K562 (cell line): ENCODE data around the gene UNKL. TPM values are rescaled to one million over a fixed set of nuclear protein-coding genes. Genes with fewer than 3 reads are reported as not detected.

Source experiments
- FIP1L1 ChIP-seq: fragments of 200-400 bp; formaldehyde crosslinking; IDR thresholded peaks from 2 replicates; pipeline ENCODE4 v1.6.1; 2018; ENCODE audit warnings: mild to moderate bottlenecking, low read depth, low read length; ENCODE audit not compliant: poor library complexity, severe bottlenecking
- POLR2G ChIP-seq: fragments of 200-400 bp; formaldehyde crosslinking; IDR thresholded peaks from 2 replicates; pipeline ENCODE4 v1.6.1; 2017; ENCODE audit warnings: low read depth, mild to moderate bottlenecking, antibody characterized with exemption, low read length, moderate library complexity
- RBM14 ChIP-seq: fragments of 200-400 bp; formaldehyde crosslinking; IDR thresholded peaks from 2 replicates; pipeline ENCODE4 v1.6.1; 2018; ENCODE audit warnings: low read depth, mild to moderate bottlenecking, low read length, moderate library complexity, borderline replicate concordance; ENCODE audit not compliant: insufficient read depth
- polyA plus RNA-seq, 8 experiments: library from polyadenylated mRNA; depleted of rRNA in 4 of 8; stranded (reverse) in 5 of 8; unstranded in 3 of 8; fragments of >200 nt; fragmentation: Nextera tagmentation in 2 of 8; fragmentation: Illumina TruSeq in 1 of 8; extraction: Ambion mirVana in 2 of 8; extraction: Trizol in 1 of 8; gene quantifications; 2 replicates each; pipeline versions ENCODE4 v1.2.1 to v1.2.3, GENCODE V29; 2011 to 2014; ENCODE audit warnings: inconsistent platforms in 1 of 8, missing spikeins in 1 of 8
- total RNA-seq, 7 experiments: library from RNA; depleted of rRNA in 6 of 7; stranded (reverse); fragments of >200 nt in 6 of 7; fragmentation: Illumina TruSeq in 2 of 7; extraction: Trizol in 2 of 7; gene quantifications; 2 replicates each; pipeline versions ENCODE4 v1.2.1 to v1.2.3, GENCODE V29; 2011 to 2021; ENCODE audit warnings: low replicate concordance in 1 of 7
- TF ChIP-seq, protein P1 (sequence below), 2 experiments: fragments of 450-650 bp in 1 of 2; sonication (generic) in 1 of 2; formaldehyde crosslinking in 1 of 2; IDR thresholded peaks; 2 replicates each; pipeline versions ENCODE4 v1.7.1 to v1.9.0; 2016 to 2022; ENCODE audit warnings: inconsistent platforms in 1 of 2, mild to moderate bottlenecking in 1 of 2, missing genetic modification reagents in 1 of 2

Gene UNKL
- total and polyA plus RNA-seq, 9 of the 15 experiments (the other 6 are each of a cell fraction or from before 2014, with no cell fraction given): 0.37 to 30.2 (median 5.1) TPM

DNA sequence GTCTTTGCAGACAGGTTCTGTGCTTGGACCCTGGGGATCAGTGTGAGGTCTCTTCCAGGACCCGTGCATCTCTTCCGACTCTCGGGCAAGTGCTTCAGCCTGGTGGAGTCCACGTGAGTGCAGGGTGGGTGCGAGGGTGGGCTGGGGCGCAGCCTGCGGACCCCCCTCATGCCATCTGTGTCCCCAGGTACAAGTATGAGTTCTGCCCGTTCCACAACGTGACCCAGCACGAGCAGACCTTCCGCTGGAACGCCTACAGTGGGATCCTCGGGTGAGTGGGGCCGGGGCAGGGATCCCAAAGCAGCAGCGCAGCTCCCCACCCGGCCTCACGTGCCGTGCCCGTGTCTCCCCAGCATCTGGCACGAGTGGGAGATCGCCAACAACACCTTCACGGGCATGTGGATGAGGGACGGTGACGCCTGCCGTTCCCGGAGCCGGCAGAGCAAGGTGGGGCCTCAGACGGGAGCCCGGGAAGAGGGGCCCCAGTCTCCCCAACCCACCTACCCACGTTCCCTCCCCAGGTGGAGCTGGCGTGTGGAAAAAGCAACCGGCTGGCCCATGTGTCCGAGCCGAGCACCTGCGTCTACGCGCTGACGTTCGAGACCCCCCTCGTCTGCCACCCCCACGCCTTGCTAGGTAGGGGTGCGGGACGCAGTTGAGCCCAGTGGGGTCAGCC, 52.7 kb downstream of the UNKL start (continued):
- TF ChIP-seq, protein P1, sequence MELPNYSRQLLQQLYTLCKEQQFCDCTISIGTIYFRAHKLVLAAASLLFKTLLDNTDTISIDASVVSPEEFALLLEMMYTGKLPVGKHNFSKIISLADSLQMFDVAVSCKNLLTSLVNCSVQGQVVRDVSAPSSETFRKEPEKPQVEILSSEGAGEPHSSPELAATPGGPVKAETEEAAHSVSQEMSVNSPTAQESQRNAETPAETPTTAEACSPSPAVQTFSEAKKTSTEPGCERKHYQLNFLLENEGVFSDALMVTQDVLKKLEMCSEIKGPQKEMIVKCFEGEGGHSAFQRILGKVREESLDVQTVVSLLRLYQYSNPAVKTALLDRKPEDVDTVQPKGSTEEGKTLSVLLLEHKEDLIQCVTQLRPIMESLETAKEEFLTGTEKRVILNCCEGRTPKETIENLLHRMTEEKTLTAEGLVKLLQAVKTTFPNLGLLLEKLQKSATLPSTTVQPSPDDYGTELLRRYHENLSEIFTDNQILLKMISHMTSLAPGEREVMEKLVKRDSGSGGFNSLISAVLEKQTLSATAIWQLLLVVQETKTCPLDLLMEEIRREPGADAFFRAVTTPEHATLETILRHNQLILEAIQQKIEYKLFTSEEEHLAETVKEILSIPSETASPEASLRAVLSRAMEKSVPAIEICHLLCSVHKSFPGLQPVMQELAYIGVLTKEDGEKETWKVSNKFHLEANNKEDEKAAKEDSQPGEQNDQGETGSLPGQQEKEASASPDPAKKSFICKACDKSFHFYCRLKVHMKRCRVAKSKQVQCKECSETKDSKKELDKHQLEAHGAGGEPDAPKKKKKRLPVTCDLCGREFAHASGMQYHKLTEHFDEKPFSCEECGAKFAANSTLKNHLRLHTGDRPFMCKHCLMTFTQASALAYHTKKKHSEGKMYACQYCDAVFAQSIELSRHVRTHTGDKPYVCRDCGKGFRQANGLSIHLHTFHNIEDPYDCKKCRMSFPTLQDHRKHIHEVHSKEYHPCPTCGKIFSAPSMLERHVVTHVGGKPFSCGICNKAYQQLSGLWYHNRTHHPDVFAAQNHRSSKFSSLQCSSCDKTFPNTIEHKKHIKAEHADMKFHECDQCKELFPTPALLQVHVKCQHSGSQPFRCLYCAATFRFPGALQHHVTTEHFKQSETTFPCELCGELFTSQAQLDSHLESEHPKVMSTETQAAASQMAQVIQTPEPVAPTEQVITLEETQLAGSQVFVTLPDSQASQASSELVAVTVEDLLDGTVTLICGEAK (IDR thresholded peaks at IDR 0.05): no peak
- TF ChIP-seq, protein P1 (CRISPR knock-in tag; IDR thresholded peaks at IDR 0.05): no peak
- TF ChIP-seq FIP1L1 (peak; percentile 33), RBM14 (0 out of 2 replicates have a peak, but pooled peaks have one; percentile 12), POLR2G (peak; percentile 49)
